HG02870 (cell line): ENCODE measurements around the gene GDF9.

Source experiments
- ATAC-seq: cut with Tn5 transposase; IDR thresholded peaks from one replicate; pipeline ENCODE4 v1.9.1; 2021; ENCODE audit warnings: mild to moderate bottlenecking, moderate library complexity; ENCODE audit not compliant: unreplicated experiment

GDF9 gene

GRCh38 chr5:132839426-132840301 is 26.6 kb downstream of the GDF9 start:
- ATAC-seq = no peak

GRCh38 chr5:132838516-132839282 is 27.6 kb downstream of the GDF9 start:
- ATAC-seq = no peak

- ATAC-seq = no peak
Observed at GRCh38 chr5:132837868-132838267, 28.4 kb downstream of the GDF9 start.

- ATAC-seq = no peak
Observed at GRCh38 chr5:132836852-132837251, 29.4 kb downstream of the GDF9 start.

GRCh38 chr5:132834057-132834456 is 32.2 kb downstream of the GDF9 start:
- no peak for ATAC-seq

- ATAC-seq = no peak
Observed at GRCh38 chr5:132832612-132833011, 33.7 kb downstream of the GDF9 start.

- ATAC-seq = no peak
Observed at GRCh38 chr5:132831095-132831860, 35.0 kb downstream of the GDF9 start.

GRCh38 chr5:132830436-132831094 is 35.7 kb downstream of the GDF9 start, which contains the start of gene SHROOM1:
SHROOM1 (minus strand) TSS chr5:132830647; CDS start chr5:132826140, 4,507 bp downstream.
- ATAC-seq = peak; percentile 61

- ATAC-seq = peak; percentile 62
Observed at GRCh38 chr5:132829742-132830435, 36.4 kb downstream of the GDF9 start.

- no peak for ATAC-seq
Observed at GRCh38 chr5:132828846-132829494, 37.3 kb downstream of the GDF9 start.

GRCh38 chr5:132827943-132828673 is 38.2 kb downstream of the GDF9 start:
- ATAC-seq = no peak

- ATAC-seq = no peak
Observed at GRCh38 chr5:132826424-132827082, 39.7 kb downstream of the GDF9 start.

GRCh38 chr5:132825834-132826391 is 40.4 kb downstream of the GDF9 start:
- no peak for ATAC-seq

- no peak for ATAC-seq
Observed at GRCh38 chr5:132825033-132825833, 41.0 kb downstream of the GDF9 start.

- no peak for ATAC-seq
Observed at GRCh38 chr5:132824426-132824825, 41.8 kb downstream of the GDF9 start.

- ATAC-seq = no peak
Observed at GRCh38 chr5:132823481-132824050, 42.7 kb downstream of the GDF9 start.
